ENCODE results near the gene CAMTA1.

DNA sequence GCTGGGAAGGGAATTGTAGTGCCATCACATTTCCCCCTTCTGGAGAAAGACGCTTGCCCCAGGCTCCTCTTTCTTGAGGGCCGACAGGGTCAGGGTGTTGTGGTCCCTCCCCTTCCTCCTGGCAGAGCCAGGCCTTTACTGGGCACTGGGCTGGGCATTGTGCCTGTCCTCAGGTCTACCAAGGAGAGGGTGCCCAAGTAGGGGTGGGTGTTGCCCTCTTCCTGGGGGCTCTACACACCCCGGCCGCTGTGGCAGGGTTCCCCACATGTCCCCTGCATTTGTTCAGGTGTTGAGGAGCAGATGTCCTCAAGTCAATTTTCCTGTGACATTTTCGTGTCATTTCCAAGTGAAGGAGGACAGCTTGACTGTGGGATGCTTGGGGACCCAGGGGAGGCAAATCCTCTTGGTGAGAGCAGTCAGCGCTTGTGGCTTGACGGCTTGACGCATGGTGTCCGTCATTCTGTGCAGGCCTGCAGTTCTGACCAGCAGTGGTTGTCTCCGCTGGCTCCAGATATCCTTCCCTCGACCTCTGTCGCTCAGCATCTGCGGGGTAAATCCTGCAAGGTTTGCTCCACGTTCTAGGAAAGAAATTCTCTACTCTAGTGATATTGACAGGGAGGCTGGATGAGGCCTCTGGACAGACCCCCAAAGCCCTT, 804.0 kb downstream of the CAMTA1 start:
- no peak for TF ChIP-seq CTCF (IDR thresholded peaks at IDR 0.05)
- TF ChIP-seq POLR2AphosphoS5 (IDR thresholded peaks at IDR 0.05): no peak

Measured in stomach (tissue), 4 donors.